Heart left ventricle (tissue), 16 donors: ENCODE data around the gene CRY2. TPM values are rescaled to one million over a fixed set of nuclear protein-coding genes. Genes with fewer than 3 reads are reported as not detected.
A peak's percentile ranks its signal among the peaks of the same experiment; 100 is the strongest.

Experiments
- ATAC-seq, 4 donors: fragments of 200-7000 bp; cut with Tn5 transposase; one replicate each; pipeline ENCODE4 v1.9.1; 2020 to 2022; ENCODE audit warnings: moderate library complexity in 4 of 4, mild to moderate bottlenecking in 3 of 4, moderate number of reproducible peaks in 1 of 4
- DNase-seq, 5 donors: peaks; one replicate each; pipeline ENCODE4 v3.0.0-alpha.2; 2020
- H3K27ac ChIP-seq, 12 donors: fragments of 200-600 bp; sonication (generic) in 4 of 12; one replicate each; pipeline versions ENCODE4 v1.5.0 to v1.8.0; 2016 to 2022; ENCODE audit warnings: mild to moderate bottlenecking in 2 of 12
- H3K27me3 ChIP-seq, 9 donors: fragments of 200-600 bp; sonication (generic) in 2 of 9; one replicate each; pipeline versions ENCODE4 v1.5.1 to v1.8.0; 2016 to 2022; ENCODE audit warnings: mild to moderate bottlenecking in 3 of 9
- H3K36me3 ChIP-seq, 9 donors: fragments of 200-600 bp; sonication (generic) in 2 of 9; one replicate each; pipeline versions ENCODE4 v1.5.0 to v1.8.0; 2018 to 2022; ENCODE audit warnings: mild to moderate bottlenecking in 2 of 9
- H3K4me1 ChIP-seq, 12 donors: fragments of 200-600 bp; sonication (generic) in 4 of 12; one replicate each; pipeline versions ENCODE4 v1.5.0 to v1.8.0; 2016 to 2022; ENCODE audit warnings: mild to moderate bottlenecking in 3 of 12
- H3K4me3 ChIP-seq, 12 donors: fragments of 200-600 bp; sonication (generic) in 4 of 12; one replicate each; pipeline versions ENCODE4 v1.5.0 to v1.8.0; 2017 to 2022; ENCODE audit warnings: mild to moderate bottlenecking in 9 of 12, moderate library complexity in 4 of 12
- H3K9me3 ChIP-seq, 12 donors: fragments of 200-600 bp; sonication (generic) in 4 of 12; one replicate each; pipeline versions ENCODE4 v1.5.0 to v1.8.0; 2016 to 2022; ENCODE audit warnings: mild to moderate bottlenecking in 1 of 12
- CTCF ChIP-seq, 12 donors: fragments of 200-600 bp; sonication (generic) in 4 of 12; IDR thresholded peaks; one replicate each; pipeline versions ENCODE4 v1.5.0 to v1.8.0; 2018 to 2022; ENCODE audit warnings: antibody characterized with exemption in 12 of 12, mild to moderate bottlenecking in 5 of 12
- POLR2A ChIP-seq, 2 donors: fragments of 450-650 bp; IDR thresholded peaks; one replicate each; pipeline ENCODE4 v1.6.1; 2017; ENCODE audit warnings: antibody characterized with exemption in 2 of 2, mild to moderate bottlenecking in 2 of 2, moderate library complexity in 2 of 2
- WGBS, 4 donors: extraction: QIAGEN DNeasy Blood & Tissue Kit in 2 of 4; methylation state at CpG; one replicate each; pipeline versions ENCODE4 v1.1.5 to v1.1.7; 2013 to 2018; 5-methylcytosine and 5-hydroxymethylcytosine counted together
- intact Hi-C, 10 donors: fragments of 100-400 bp; cut with DNase I; formaldehyde crosslinking; loops; one replicate each; pipeline versions ENCODE4 v1.11.1 to v1.14.2; 2022
- polyA plus RNA-seq, 2 donors: library from polyadenylated mRNA; stranded (reverse); fragments of 200-250 nt; gene quantifications; one replicate each; pipeline ENCODE4 v1.2.3, GENCODE V29; 2013
- total RNA-seq, 9 donors: library from RNA; depleted of rRNA in 2 of 9; stranded (reverse); fragments of >200 nt in 2 of 9; fragmentation: NEBNext Ultra II Directional in 3 of 9; extraction: Animal tissue kit (Norgen Biotek cat#: 25700) in 3 of 9; gene quantifications; one replicate each; pipeline versions ENCODE4 v1.1.0 to v1.2.4, GENCODE V29; 2016 to 2023
- donor health status: ischemic (EF 13 %, LVEDD 7.1; RV severe dilation, severe dysfunction).
- donor health status: healthy with polysubstance abuse.
- donor health status: DM: no; HTN: yes; CAD: no.
- donor health status: DM: no; HTN: no; CAD: no.
- donor health status: ischemic (EF 25% LVEDD 6.9; RV normal size, moderate dysfunction).
- donor health status: ischemic (EF 25% LVEDD 5.7; RV mildly dilated, moderate dysfunction).
- donor health status: healthy.
- donor health status: DM: yes; HTN: yes; CAD: no.
- donor health status: ischemic (EF 35%, LVEDD 5.7; RV mildly dilated, moderate dysfunction).
- donor health status: nonischemic (EF 11% LVEDD 7.7; RV severe dilation, severe dysfunction).
- donor health status: DM: yes; HTN: yes; CAD: no.
- donor health status: PGD.
- donor health status: ischemic (EF 29% LVEDD 5.4; RV normal size, mild dysfunction).
- donor health status: nonischemic (EF 23%, LVEDD 6.1; RV moderate dilation, normal function).

Gene CRY2
- total and polyA plus RNA-seq, 11 donors, result 23.2 to 132 (median 70.3) TPM

- peak in 1 of 5 donors; percentile 9 for DNase-seq
- WGBS, 4 donors, result 70 to 84% (median 80%) methylated on average over 3 to 4 of the region's 4 CpGs
- TF ChIP-seq CTCF (IDR thresholded peaks at IDR 0.05) (no peak), POLR2A (IDR thresholded peaks at IDR 0.05) (no peak)
- H3K4me3 ChIP-seq, result no peak overlapping the region
- no peak overlapping the region for H3K27ac ChIP-seq
- peaks cover 0 to 4% (median 0%) of the 10 kb centered on the region in 12 donors for H3K4me1 ChIP-seq
- no peak for ATAC-seq
- H3K9me3 ChIP-seq, result no peaks in the 10 kb centered on the region
- no peaks in the 10 kb centered on the region for H3K27me3 ChIP-seq
- intact Hi-C loops, result loop anchor here in 2 of 10 donors (10.0 kb wide), 1 partner anchor 134 kb away; no protein-coding TSS in a partner anchor
- peaks cover 4 to 100% (median 100%) of the 10 kb centered on the region in 9 donors for H3K36me3 ChIP-seq
Observed at GRCh38 chr11:45870706-45871105, 23.4 kb downstream of the CRY2 start.

- Histone ChIP-seq H3K9me3 (no peaks in the 10 kb centered on the region), H3K27me3 (no peaks in the 10 kb centered on the region), H3K36me3 (peaks cover 4 to 100% (median 96%) of the 10 kb centered on the region in 9 donors), H3K4me1 (peaks cover 0 to 11% (median 0%) of the 10 kb centered on the region in 12 donors), H3K4me3 (no peak overlapping the region), H3K27ac (no peak overlapping the region)
- DNase-seq, result no peak
- TF ChIP-seq POLR2A (IDR thresholded peaks at IDR 0.05), result no peak
- intact Hi-C loops, result loop anchor here in 2 of 10 donors (10.0 kb wide), 1 partner anchor 133 kb away; no protein-coding TSS in a partner anchor
- no peak for ATAC-seq
- WGBS, 4 donors, result 70 to 86% (median 83%) methylated on average over 2 of the region's 2 CpGs
Observed at GRCh38 chr11:45871638-45872037, 24.4 kb downstream of the CRY2 start.

GRCh38 chr11:45872651-45873356 is 25.5 kb downstream of the CRY2 start:
- intact Hi-C loops, result loop anchor here in 2 of 10 donors (10.0 kb wide), 1 partner anchor 132 kb away; no protein-coding TSS in a partner anchor
- H3K27ac ChIP-seq, result no peak overlapping the region
- H3K36me3 ChIP-seq, result peaks cover 5 to 100% (median 96%) of the 10 kb centered on the region in 9 donors
- H3K27me3 ChIP-seq, result no peaks in the 10 kb centered on the region
- H3K4me3 ChIP-seq, result no peak overlapping the region
- H3K9me3 ChIP-seq, result no peaks in the 10 kb centered on the region
- ATAC-seq (peak in 3 of 4 donors; percentile 71 to 74 (median 72)), DNase-seq (peak in 2 of 5 donors; percentile 51 to 57)
- WGBS, 4 donors, result 58 to 68% (median 63%) methylated on average over 9 of the region's 9 CpGs
- peaks cover 0 to 14% (median 0%) of the 10 kb centered on the region in 12 donors for H3K4me1 ChIP-seq
- TF ChIP-seq CTCF (IDR thresholded peaks at IDR 0.05) (peak; percentile 44 to 70 (median 60)), POLR2A (IDR thresholded peaks at IDR 0.05) (no peak)

GRCh38 chr11:45876401-45876800 is 29.1 kb downstream of the CRY2 start:
- no peak for DNase-seq
- H3K36me3 ChIP-seq, result peaks cover 5 to 100% (median 87%) of the 10 kb centered on the region in 9 donors
- peaks cover 0 to 25% (median 2%) of the 10 kb centered on the region in 12 donors for H3K4me1 ChIP-seq
- H3K27ac ChIP-seq, result peak overlapping the region in 1 of 12 donors; percentile 71
- intact Hi-C loops, result loop anchor here in 2 of 10 donors (10.0 kb wide), 1 partner anchor 128 kb away; no protein-coding TSS in a partner anchor
- H3K27me3 ChIP-seq, result no peaks in the 10 kb centered on the region
- no peak for TF ChIP-seq CTCF (IDR thresholded peaks at IDR 0.05)
- H3K9me3 ChIP-seq, result no peaks in the 10 kb centered on the region
- WGBS, 4 donors, result 46 to 67% (median 62%) methylated on average over 6 of the region's 6 CpGs
- no peak overlapping the region for H3K4me3 ChIP-seq
- peak; percentile 47 to 67 (median 58) for ATAC-seq
